ENCODE data around the gene KIF5A.

DNA sequence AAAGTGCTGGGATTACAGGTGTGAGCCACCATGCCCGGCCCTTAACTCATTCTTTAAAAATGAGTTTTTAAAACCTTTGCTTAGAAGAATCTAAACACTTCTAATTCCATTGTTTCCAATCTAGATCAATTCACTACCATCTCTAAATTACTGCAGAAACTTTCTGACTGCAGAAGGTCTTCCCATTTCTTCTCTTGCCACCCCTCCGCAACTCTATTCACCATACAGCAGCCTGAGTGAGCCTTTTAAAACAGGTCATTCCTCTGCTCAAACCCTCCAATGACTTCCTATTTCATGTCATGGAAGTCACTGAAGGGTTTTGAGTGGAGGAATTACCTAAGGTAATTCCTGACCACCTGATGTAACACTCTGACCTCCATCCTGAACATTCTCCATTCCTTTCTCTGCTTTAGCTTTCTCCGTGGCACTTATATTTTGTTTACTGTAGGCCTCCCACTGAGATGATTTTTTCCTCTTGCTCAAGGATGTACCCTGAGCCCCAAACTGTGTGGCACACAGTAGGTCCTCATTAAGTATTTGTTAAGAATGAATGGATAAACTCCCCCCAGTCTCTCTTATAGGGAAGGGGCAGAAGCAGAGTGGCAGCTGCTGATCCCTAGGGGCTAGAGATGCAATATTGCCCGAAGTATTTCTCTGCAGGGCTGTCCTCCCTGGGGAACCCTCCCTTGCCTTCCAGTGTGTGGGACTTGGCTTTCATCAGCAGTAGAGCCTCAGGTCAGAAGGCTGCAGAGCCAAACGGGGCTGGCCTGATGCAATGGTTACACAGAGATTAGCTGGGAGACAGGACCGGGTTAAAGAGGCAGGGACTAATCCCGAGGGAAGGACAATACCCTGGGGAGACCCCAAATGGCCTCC lies 30.7 kb upstream of the KIF5A start:
- TF ChIP-seq CTCF (IDR thresholded peaks at IDR 0.05), result no peak
- TF ChIP-seq POLR2A (IDR thresholded peaks at IDR 0.05), result no peak
